Measurements from ENCODE around the gene FKBP15.

DNA sequence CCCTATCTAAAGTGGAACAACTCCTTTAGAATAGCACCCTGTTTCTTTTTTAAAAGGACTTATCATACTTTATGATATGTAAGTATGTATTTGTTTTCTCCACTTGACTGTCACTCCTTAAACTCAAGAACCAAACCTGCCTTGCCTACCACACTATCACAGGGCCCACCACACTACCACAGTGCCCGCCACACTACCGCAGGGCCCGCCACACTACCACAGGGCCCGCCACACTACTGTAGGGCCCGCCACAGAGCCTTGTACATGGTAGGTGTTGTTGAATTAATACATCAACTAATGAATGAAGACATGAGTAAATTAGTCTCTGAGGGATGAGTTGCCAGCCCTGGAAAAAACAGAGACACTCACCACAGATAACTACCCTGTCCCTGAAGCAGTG lies 52.3 kb downstream of the FKBP15 start:
- no peak for TF ChIP-seq CTCF (conservative IDR thresholded peaks at IDR 0.05; ENCODE audit: low read depth, low read length)
- TF ChIP-seq EZH2 (IDR thresholded peaks at IDR 0.05; ENCODE audit: borderline replicate concordance, low read depth, low read length, poor library complexity, severe bottlenecking), result no peak

Data from A673 (cell line).